ENCODE measurements around the gene NRSN2.

GRCh38 chr20:305745-306144 lies 41.2 kb upstream of the NRSN2 start:
- no peak for TF ChIP-seq CTCF (IDR thresholded peaks at IDR 0.05; ENCODE audit: insufficient read depth, low read length)
- no peak for TF ChIP-seq REST (IDR thresholded peaks at IDR 0.05; ENCODE audit: insufficient replicate concordance, low read depth)
- TF ChIP-seq POLR2AphosphoS5 (IDR thresholded peaks at IDR 0.05; ENCODE audit: low read depth) = no peak
- no peak for TF ChIP-seq SPI1 (IDR thresholded peaks at IDR 0.05; ENCODE audit: borderline replicate concordance, low read depth)
